ENCODE measurements around the gene PDE11A. TPM values are rescaled to one million over a fixed set of nuclear protein-coding genes. Genes with fewer than 3 reads are reported as not detected.

The PDE11A gene
- total RNA-seq, 1 experiment from 2014 or later, result 0.61 TPM

GRCh38 chr2:178018141-178018540 is 54.4 kb downstream of the PDE11A start:
- no peaks in the 10 kb centered on the region for H3K79me2 ChIP-seq (ENCODE audit: insufficient read depth, low read length)
- H3K4me2 ChIP-seq (ENCODE audit: low read length), result no peak overlapping the region
- no peaks in the 10 kb centered on the region for H3K36me3 ChIP-seq (ENCODE audit: control insufficient read depth in 1 of 2, insufficient read depth in 2 of 2, low read length in 2 of 2)
- ATAC-seq (no peak), DNase-seq (ENCODE audit: low read depth, low spot score) (no peak)
- no peaks in the 10 kb centered on the region for H3K4me1 ChIP-seq (ENCODE audit: control insufficient read depth in 1 of 2, insufficient read depth in 2 of 2, low read length in 2 of 2)
- intact Hi-C loops (cut with micrococcal nuclease), result no loop called here
- RAD21 ChIA-PET (ENCODE audit: low non-redundant PET in 1 of 2, low total read pairs in 2 of 2, uncharacterized antibody in 2 of 2, unreplicated experiment in 2 of 2), result no interaction called here
- CTCF ChIA-PET, result no interaction called here
- BruUV-seq (replicated peaks), result no TSS peak
- H4K20me1 ChIP-seq (ENCODE audit: insufficient read depth), result no peaks in the 10 kb centered on the region
- POLR2A ChIA-PET, result no interaction called here
- no peaks in the 10 kb centered on the region for H3K27me3 ChIP-seq (ENCODE audit: insufficient read depth, low read length)
- no peak overlapping the region for H3K27ac ChIP-seq (ENCODE audit: low read depth, low read length)
- no peak overlapping the region for H3K4me3 ChIP-seq (replicated peaks in 1 of 2; ENCODE audit: low read depth in 1 of 2, low read length in 2 of 2)
- H3K9me3 ChIP-seq (ENCODE audit: control insufficient read depth in 1 of 2, insufficient read depth in 1 of 2, low read depth in 1 of 2, low read length in 2 of 2), result no peaks in the 10 kb centered on the region
- no peaks in the 10 kb centered on the region for H3K9me2 ChIP-seq (ENCODE audit: insufficient read depth)
- no peak overlapping the region for H3K9ac ChIP-seq (ENCODE audit: low read length)
- H2AFZ ChIP-seq (ENCODE audit: low read depth, low read length, poor library complexity, severe bottlenecking), result no peak overlapping the region
- TF ChIP-seq YY1 (IDR thresholded peaks at IDR 0.05; ENCODE audit: extremely low read depth, insufficient replicate concordance, low read depth, low read length) (no peak), TCF7L2 (IDR thresholded peaks at IDR 0.05; ENCODE audit: borderline replicate concordance, extremely low read depth, insufficient read depth, insufficient read length) (no peak), SIN3A (IDR thresholded peaks at IDR 0.05; ENCODE audit: low read depth) (no peak), MAX (IDR thresholded peaks at IDR 0.05) (no peak), RAD21 (IDR thresholded peaks at IDR 0.05; ENCODE audit: low read depth) (no peak), EZH2 (IDR thresholded peaks at IDR 0.05) (no peak), ATF3 (IDR thresholded peaks at IDR 0.05) (no peak)

GRCh38 chr2:178016612-178017011 is 56.0 kb downstream of the PDE11A start:
- ChIA-PET CTCF (no interaction called here), RAD21 (ENCODE audit: low non-redundant PET in 1 of 2, low total read pairs in 2 of 2, uncharacterized antibody in 2 of 2, unreplicated experiment in 2 of 2) (no interaction called here), POLR2A (no interaction called here)
- DNase-seq (ENCODE audit: low read depth, low spot score), result no peak
- H3K36me3 ChIP-seq (ENCODE audit: control insufficient read depth in 1 of 2, insufficient read depth in 2 of 2, low read length in 2 of 2), result no peaks in the 10 kb centered on the region
- no TSS peak for BruUV-seq (replicated peaks)
- no peak overlapping the region for H3K4me3 ChIP-seq (replicated peaks in 1 of 2; ENCODE audit: low read depth in 1 of 2, low read length in 2 of 2)
- no peak overlapping the region for H3K27ac ChIP-seq (ENCODE audit: low read depth, low read length)
- H3K9me3 ChIP-seq (ENCODE audit: control insufficient read depth in 1 of 2, insufficient read depth in 1 of 2, low read depth in 1 of 2, low read length in 2 of 2), result no peaks in the 10 kb centered on the region
- no peaks in the 10 kb centered on the region for H4K20me1 ChIP-seq (ENCODE audit: insufficient read depth)
- no peaks in the 10 kb centered on the region for H3K4me1 ChIP-seq (ENCODE audit: control insufficient read depth in 1 of 2, insufficient read depth in 2 of 2, low read length in 2 of 2)
- H3K9me2 ChIP-seq (ENCODE audit: insufficient read depth), result no peaks in the 10 kb centered on the region
- H2AFZ ChIP-seq (ENCODE audit: low read depth, low read length, poor library complexity, severe bottlenecking), result no peak overlapping the region
- intact Hi-C loops (cut with micrococcal nuclease), result no loop called here
- H3K4me2 ChIP-seq (ENCODE audit: low read length), result no peak overlapping the region
- H3K9ac ChIP-seq (ENCODE audit: low read length), result no peak overlapping the region
- no peaks in the 10 kb centered on the region for H3K27me3 ChIP-seq (ENCODE audit: insufficient read depth, low read length)
- no peak for ATAC-seq
- no peaks in the 10 kb centered on the region for H3K79me2 ChIP-seq (ENCODE audit: insufficient read depth, low read length)
- no peak for TF ChIP-seq FOSL1 (IDR thresholded peaks at IDR 0.05; ENCODE audit: low read depth)
- TF ChIP-seq POLR2A (IDR thresholded peaks at IDR 0.05; ENCODE audit: borderline replicate concordance, extremely low read depth, insufficient read depth, insufficient read length), result no peak
- no peak for TF ChIP-seq ATF3 (IDR thresholded peaks at IDR 0.05)
- no peak for TF ChIP-seq YY1 (IDR thresholded peaks at IDR 0.05; ENCODE audit: extremely low read depth, insufficient replicate concordance, low read depth, low read length)
- no peak for TF ChIP-seq ZNF274 (IDR thresholded peaks at IDR 0.05; ENCODE audit: low read depth, low read length)
- TF ChIP-seq RAD21 (IDR thresholded peaks at IDR 0.05; ENCODE audit: low read depth), result no peak
- TF ChIP-seq EGR1 (IDR thresholded peaks at IDR 0.05; ENCODE audit: low read depth), result no peak
- TF ChIP-seq CTCF (IDR thresholded peaks at IDR 0.05 in 2 of 3, conservative IDR thresholded peaks at IDR 0.05 in 1 of 3; ENCODE audit: borderline replicate concordance in 1 of 3, insufficient read depth in 1 of 3, low read depth in 2 of 3, low read length in 2 of 3), result no peak
- no peak for TF ChIP-seq ELF1 (IDR thresholded peaks at IDR 0.05; ENCODE audit: borderline replicate concordance, low read depth)
- no peak for TF ChIP-seq ZFX (IDR thresholded peaks at IDR 0.05)
- TF ChIP-seq EZH2 (IDR thresholded peaks at IDR 0.05), result no peak
- TF ChIP-seq CBX3 (IDR thresholded peaks at IDR 0.05; ENCODE audit: low read depth), result no peak
- TF ChIP-seq CEBPB (IDR thresholded peaks at IDR 0.05; ENCODE audit: low read depth), result no peak
- no peak for TF ChIP-seq POLR2AphosphoS5 (IDR thresholded peaks at IDR 0.05; ENCODE audit: low read depth, low read length)
